GM12864 (cell line): ENCODE results near the gene SECTM1.

Experiments
- DNase-seq: peaks from one replicate; pipeline ENCODE4 v3.0.0-alpha.2; 2011; ENCODE audit warnings: low read depth
- H3K4me3 ChIP-seq: 2 replicates; pipeline ENCODE4 v1.5.1; 2011; ENCODE audit warnings: mild to moderate bottlenecking, low read depth, low read length, control low read depth
- CTCF ChIP-seq: IDR thresholded peaks from 2 replicates; pipeline ENCODE4 v1.5.1; 2011; ENCODE audit warnings: low read depth, mild to moderate bottlenecking, moderate library complexity, low read length, control low read depth, inconsistent platforms; ENCODE audit errors: missing control alignments

SECTM1 gene

GRCh38 chr17:82316651-82317393, 16.7 kb downstream of the SECTM1 start:
- H3K4me3 ChIP-seq = no peak overlapping the region
- TF ChIP-seq CTCF = no peak
- DNase-seq = no peak

- H3K4me3 ChIP-seq = no peak overlapping the region
- DNase-seq = no peak
- no peak for TF ChIP-seq CTCF
These were observed 17.7 kb downstream of the SECTM1 start for GRCh38 chr17:82315703-82316358.

GRCh38 chr17:82314727-82315605, 18.6 kb downstream of the SECTM1 start:
- H3K4me3 ChIP-seq = no peak overlapping the region
- DNase-seq = no peak
- TF ChIP-seq CTCF = no peak

GRCh38 chr17:82314012-82314726, 19.4 kb downstream of the SECTM1 start:
- no peak overlapping the region for H3K4me3 ChIP-seq
- DNase-seq = no peak
- no peak for TF ChIP-seq CTCF

- no peak for TF ChIP-seq CTCF
- H3K4me3 ChIP-seq = no peak overlapping the region
- no peak for DNase-seq
These were observed 20.2 kb downstream of the SECTM1 start for GRCh38 chr17:82313195-82314011.

GRCh38 chr17:82311971-82312370, 21.6 kb downstream of the SECTM1 start:
- no peak for DNase-seq
- TF ChIP-seq CTCF = no peak
- H3K4me3 ChIP-seq = no peak overlapping the region
